ENCODE measurements around the gene P4HA2. TPM values are rescaled to one million over a fixed set of nuclear protein-coding genes. Genes with fewer than 3 reads are reported as not detected.

The P4HA2 gene
- 66.3 to 68.7 TPM (median 66.9 TPM) in 3 replicates for total RNA-seq

DNA sequence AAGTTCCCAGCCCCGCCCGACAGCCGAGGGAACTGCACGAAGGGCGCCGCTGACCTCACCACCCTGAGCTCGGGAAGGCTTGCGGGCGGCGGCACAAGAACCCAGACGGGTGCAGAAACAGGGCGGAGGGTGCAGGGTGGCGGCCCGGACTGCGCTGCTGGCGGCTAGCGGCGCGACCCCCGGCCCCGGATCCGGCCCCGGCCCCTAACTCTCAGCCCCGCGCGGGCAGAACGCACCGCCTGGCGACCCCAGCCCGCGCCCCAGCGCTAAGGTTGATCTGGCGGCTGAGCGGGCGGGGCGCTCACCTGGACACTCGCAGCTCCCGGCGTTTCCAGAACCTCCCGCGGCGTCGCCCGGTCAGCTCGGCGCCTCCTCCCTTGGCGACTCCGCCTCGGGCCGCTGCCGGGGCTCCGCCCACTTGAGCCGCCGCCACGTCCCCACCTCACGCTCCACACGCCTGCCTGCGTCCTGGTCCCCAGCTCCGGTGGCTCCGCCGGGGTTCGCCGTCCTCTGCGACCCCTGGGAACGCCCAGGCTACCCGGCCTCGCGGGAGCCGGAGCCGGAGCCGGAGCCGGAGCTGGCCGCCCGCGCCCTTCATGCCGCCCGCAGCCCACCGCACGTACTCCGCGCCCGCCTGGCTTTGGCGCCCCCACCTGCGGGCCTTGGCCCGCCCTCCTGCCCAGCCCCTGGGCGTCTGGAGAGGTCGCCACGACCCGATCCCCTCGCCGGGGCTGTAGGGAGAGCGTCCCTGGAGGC, at the start of gene P4HA2:
Gene P4HA2 (minus strand): TSS at position 369 of the 756 bp plus-strand sequence. CDS start 9,227 bp downstream, outside the sequence.
- peak within 1 kb of the TSS; percentile 70 for H3K4me3 Mint-ChIP-seq
- peaks cover 8% of the 10 kb centered on the region for H3K27me3 Mint-ChIP-seq (ENCODE audit: low read depth)
- no peaks in the 10 kb centered on the region for H3K9me3 Mint-ChIP-seq
- H3K27ac Mint-ChIP-seq, result peak within 1 kb of the TSS; percentile 64
- peak; percentile 42 to 76 for DNase-seq (ENCODE audit: low spot score in 2 of 2, unreplicated experiment in 2 of 2)
- H3K36me3 Mint-ChIP-seq, result no peaks in the 10 kb centered on the region
- peaks cover 48% of the 10 kb centered on the region for H3K4me1 Mint-ChIP-seq
- peak; percentile 15 for TF ChIP-seq CTCF (IDR thresholded peaks at IDR 0.05; ENCODE audit: unreplicated experiment)

- TF ChIP-seq CTCF (IDR thresholded peaks at IDR 0.05; ENCODE audit: unreplicated experiment), result no peak
- DNase-seq (ENCODE audit: low spot score in 2 of 2, unreplicated experiment in 2 of 2), result no peak
- Mint-ChIP-seq H3K27me3 (ENCODE audit: low read depth) (no peaks in the 10 kb centered on the region), H3K4me3 (no peak overlapping the region), H3K36me3 (peaks cover 13% of the 10 kb centered on the region), H3K4me1 (peaks cover 25% of the 10 kb centered on the region), H3K9me3 (no peaks in the 10 kb centered on the region), H3K27ac (no peak overlapping the region)
Observed at GRCh38 chr5:132277256-132277655, 49.6 kb upstream of the P4HA2 start.

- H3K36me3 Mint-ChIP-seq, result peaks cover 15% of the 10 kb centered on the region
- TF ChIP-seq CTCF (IDR thresholded peaks at IDR 0.05; ENCODE audit: unreplicated experiment), result no peak
Observed at GRCh38 chr5:132275367-132276220, 47.9 kb upstream of the P4HA2 start.

DNA sequence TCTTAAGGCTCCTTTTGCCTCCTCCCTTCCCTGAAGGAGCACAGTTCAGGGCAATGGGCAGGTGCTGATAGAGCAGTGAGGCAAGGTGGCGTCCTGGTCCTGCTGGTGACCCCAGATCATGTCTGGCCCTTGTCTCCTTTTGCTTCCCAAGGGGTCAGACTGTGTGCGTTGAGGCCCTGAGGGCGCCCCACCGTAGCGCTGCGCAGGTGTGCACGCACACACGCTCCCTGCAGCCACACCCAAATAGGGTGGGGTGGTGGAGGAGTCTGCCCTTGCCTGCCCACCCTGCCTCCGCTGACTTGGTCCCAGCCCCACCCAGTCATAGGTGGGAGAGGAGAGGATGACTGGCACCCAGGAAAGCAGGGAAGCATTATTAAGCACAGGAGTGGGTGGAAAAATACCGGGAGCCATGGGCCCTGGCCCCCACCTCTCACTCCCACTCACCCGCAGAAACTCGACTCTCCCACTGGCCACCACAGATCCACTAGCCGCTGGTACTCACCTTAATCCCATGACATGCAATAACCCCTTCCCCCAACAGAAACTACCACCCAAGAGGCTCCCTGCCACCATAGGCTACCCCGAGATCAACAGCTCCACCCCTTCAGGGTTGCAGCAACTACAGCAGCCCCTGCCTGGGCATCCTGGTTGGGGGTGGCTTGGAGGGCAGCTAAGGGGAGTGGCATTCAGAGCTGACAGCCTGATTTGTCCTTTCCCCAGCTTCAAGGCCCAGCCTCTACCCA, 46.6 kb upstream of the P4HA2 start:
- no peak for TF ChIP-seq CTCF (IDR thresholded peaks at IDR 0.05; ENCODE audit: unreplicated experiment)
- no peak for DNase-seq (ENCODE audit: low spot score in 2 of 2, unreplicated experiment in 2 of 2)
- H3K36me3 Mint-ChIP-seq, result peaks cover 15% of the 10 kb centered on the region

More at GRCh38 chr5:132275367-132276220, 47.9 kb upstream of the P4HA2 start:
- H3K4me1 Mint-ChIP-seq, result peaks cover 25% of the 10 kb centered on the region
- no peak overlapping the region for H3K27ac Mint-ChIP-seq
- DNase-seq (ENCODE audit: low spot score in 2 of 2, unreplicated experiment in 2 of 2), result no peak
- no peak overlapping the region for H3K4me3 Mint-ChIP-seq
- no peaks in the 10 kb centered on the region for H3K27me3 Mint-ChIP-seq (ENCODE audit: low read depth)
- no peaks in the 10 kb centered on the region for H3K9me3 Mint-ChIP-seq

GRCh38 chr5:132273631-132274030, 46.0 kb upstream of the P4HA2 start:
- no peaks in the 10 kb centered on the region for H3K27me3 Mint-ChIP-seq (ENCODE audit: low read depth)
- no peak overlapping the region for H3K27ac Mint-ChIP-seq
- no peak for TF ChIP-seq CTCF (IDR thresholded peaks at IDR 0.05; ENCODE audit: unreplicated experiment)
- no peak overlapping the region for H3K4me3 Mint-ChIP-seq
- no peaks in the 10 kb centered on the region for H3K9me3 Mint-ChIP-seq
- peaks cover 28% of the 10 kb centered on the region for H3K4me1 Mint-ChIP-seq
- peaks cover 15% of the 10 kb centered on the region for H3K36me3 Mint-ChIP-seq
- no peak for DNase-seq (ENCODE audit: low spot score in 2 of 2, unreplicated experiment in 2 of 2)

More for the DNA sequence above, 46.6 kb upstream of the P4HA2 start:
- H3K4me3 Mint-ChIP-seq, result no peak overlapping the region
- no peak overlapping the region for H3K27ac Mint-ChIP-seq
- no peaks in the 10 kb centered on the region for H3K9me3 Mint-ChIP-seq
- H3K4me1 Mint-ChIP-seq, result peaks cover 27% of the 10 kb centered on the region
- H3K27me3 Mint-ChIP-seq (ENCODE audit: low read depth), result no peaks in the 10 kb centered on the region

Measured in mesothelial cell of epicardium (in vitro differentiated cells).